Fibroblast of lung (primary cell): ENCODE measurements around the gene ACLY.

Experiments
- CTCF ChIP-seq, 2 donors: IDR thresholded peaks in 1 of 2; conservative IDR thresholded peaks in 1 of 2; 1 replicate in 1 of 2; 2 replicates in 1 of 2; pipeline ENCODE4 v1.5.1; 2011 to 2012; ENCODE audit warnings: low read length in 2 of 2, control low read depth in 1 of 2, inconsistent platforms in 1 of 2, low read depth in 1 of 2, mild to moderate bottlenecking in 1 of 2
- EZH2 ChIP-seq: IDR thresholded peaks from 2 replicates; pipeline ENCODE4 v1.5.1; 2012; ENCODE audit warnings: low read length, control low read depth, mild to moderate bottlenecking; ENCODE audit errors: missing control alignments

DNA sequence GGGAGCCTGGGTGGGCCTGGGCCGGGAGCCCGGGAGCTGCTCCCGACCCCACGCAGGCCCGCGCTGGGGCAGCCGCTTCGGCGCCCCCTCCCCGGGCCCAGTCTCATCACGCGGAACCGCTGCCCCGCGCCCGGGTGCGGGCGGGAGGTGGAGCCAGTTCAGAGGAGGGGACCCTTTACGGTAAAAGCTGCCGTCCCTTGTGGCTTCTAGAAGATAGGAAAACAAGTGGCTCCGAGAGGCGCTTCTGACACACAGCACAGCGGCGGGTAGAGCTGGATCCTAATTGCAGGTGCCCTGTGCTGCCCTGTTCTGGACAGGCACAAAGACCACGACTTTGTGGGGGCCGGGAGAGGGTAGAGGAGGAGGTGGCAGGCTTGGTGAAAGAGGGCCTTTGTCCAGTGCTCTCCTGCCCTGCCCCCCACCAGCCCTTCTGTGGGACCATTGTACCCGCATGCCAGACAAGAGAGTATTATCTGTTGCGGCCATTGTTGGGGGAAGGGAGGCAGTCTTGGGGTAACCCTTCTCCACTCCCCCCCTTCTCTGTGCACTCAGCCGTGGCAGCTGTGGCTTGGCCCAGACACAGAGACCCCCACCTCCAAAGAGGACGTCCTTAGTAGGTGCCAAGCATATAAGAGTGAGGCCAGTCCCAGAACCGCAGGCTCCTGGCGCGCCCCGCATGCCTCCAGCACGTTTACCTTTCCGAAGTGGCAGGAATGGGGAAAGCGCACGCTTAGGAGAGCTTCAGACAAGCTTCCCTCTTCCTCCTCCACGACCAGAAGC is 48.6 kb upstream of the ACLY start:
- TF ChIP-seq CTCF (conservative IDR thresholded peaks at IDR 0.05 in 1 of 2, IDR thresholded peaks at IDR 0.05 in 1 of 2; ENCODE audit: low read depth in 1 of 2, low read length in 2 of 2) (no peak), EZH2 (no peak)
